K562 (cell line): Measurements from ENCODE around the gene VPS45. TPM values are rescaled to one million over a fixed set of nuclear protein-coding genes. Genes with fewer than 3 reads are reported as not detected.

Experiments
- E2F4 ChIP-seq: sonication (generic); formaldehyde crosslinking; IDR thresholded peaks from 2 replicates; pipeline ENCODE4 v1.8.0; 2022; ENCODE audit warnings: mild to moderate bottlenecking, low read depth, missing genetic modification reagents
- ELF4 ChIP-seq: fragments of 450-650 bp; formaldehyde crosslinking; IDR thresholded peaks from 2 replicates; pipeline ENCODE4 v1.4.0; 2022; ENCODE audit warnings: missing genetic modification characterization
- FOXP1 ChIP-seq: sonication (generic); formaldehyde crosslinking; IDR thresholded peaks from 2 replicates; pipeline ENCODE4 v1.8.0; 2022; ENCODE audit warnings: mild to moderate bottlenecking, missing genetic modification reagents
- MAFG ChIP-seq: fragments of 450-650 bp; conservative IDR thresholded peaks from 2 replicates; pipeline ENCODE4 v1.6.1; 2016; ENCODE audit warnings: missing genetic modification characterization, missing compliant biosample characterization
- MTA3 ChIP-seq: fragments of 450-650 bp; formaldehyde crosslinking; IDR thresholded peaks from 2 replicates; pipeline ENCODE4 v1.6.1; 2017; ENCODE audit warnings: mild to moderate bottlenecking, borderline replicate concordance
- NELFE ChIP-seq: IDR thresholded peaks from 2 replicates; pipeline ENCODE4 v1.6.1; 2011; ENCODE audit warnings: mild to moderate bottlenecking; ENCODE audit not compliant: insufficient read depth, insufficient read length
- PYGO2 ChIP-seq: fragments of 450-650 bp; IDR thresholded peaks from 2 replicates; pipeline ENCODE4 v1.6.1; 2016; ENCODE audit warnings: mild to moderate bottlenecking, missing genetic modification characterization, moderate library complexity, missing compliant biosample characterization
- RBM22 ChIP-seq: fragments of 200-400 bp; formaldehyde crosslinking; IDR thresholded peaks from 2 replicates; pipeline ENCODE4 v1.6.1; 2018; ENCODE audit warnings: low read length, low read depth; ENCODE audit not compliant: poor library complexity, severe bottlenecking
- SMARCA5 ChIP-seq: fragments of 450-650 bp; IDR thresholded peaks from 2 replicates; pipeline ENCODE4 v1.6.1; 2016
- SNRNP70 ChIP-seq: fragments of 200-400 bp; formaldehyde crosslinking; optimal IDR thresholded peaks from 2 replicates; pipeline ENCODE3; 2017; ENCODE audit warnings: low read depth, low read length
- ZNF316 ChIP-seq: fragments of 450-650 bp; IDR thresholded peaks from 2 replicates; pipeline ENCODE4 v1.6.1; 2016
- ZNF324 ChIP-seq: fragments of 250-450 bp; sonication (Bioruptor Pico); IDR thresholded peaks from 2 replicates; pipeline ENCODE4 v1.4.0; 2020; ENCODE audit warnings: mild to moderate bottlenecking
- ZNF695 ChIP-seq: fragments of 450-650 bp; formaldehyde crosslinking; IDR thresholded peaks from 2 replicates; pipeline ENCODE4 v1.4.0; 2020; ENCODE audit warnings: mild to moderate bottlenecking, moderate library complexity
- polyA plus RNA-seq, 8 experiments: library from polyadenylated mRNA; depleted of rRNA in 4 of 8; stranded (reverse) in 5 of 8; unstranded in 3 of 8; fragments of >200 nt; fragmentation: Nextera tagmentation in 2 of 8; fragmentation: Illumina TruSeq in 1 of 8; extraction: Ambion mirVana in 2 of 8; extraction: Trizol in 1 of 8; gene quantifications; 2 replicates each; pipeline versions ENCODE4 v1.2.1 to v1.2.3, GENCODE V29; 2011 to 2014; ENCODE audit warnings: inconsistent platforms in 1 of 8, missing spikeins in 1 of 8
- total RNA-seq, 7 experiments: library from RNA; depleted of rRNA in 6 of 7; stranded (reverse); fragments of >200 nt in 6 of 7; fragmentation: Illumina TruSeq in 2 of 7; extraction: Trizol in 2 of 7; gene quantifications; 2 replicates each; pipeline versions ENCODE4 v1.2.1 to v1.2.3, GENCODE V29; 2011 to 2021; ENCODE audit warnings: low replicate concordance in 1 of 7
- TF ChIP-seq, protein P1 (sequence below), 2 experiments: fragments of 450-650 bp; formaldehyde crosslinking in 1 of 2; IDR thresholded peaks; 2 replicates each; pipeline versions ENCODE4 v1.4.0 to v1.6.1; 2014 to 2020; ENCODE audit warnings: mild to moderate bottlenecking in 2 of 2, borderline replicate concordance in 1 of 2, low read depth in 1 of 2
- TF ChIP-seq, protein P2 (sequence below): sonication (generic); IDR thresholded peaks from 2 replicates; pipeline ENCODE4 v1.6.1; 2016
- TF ChIP-seq, protein P3 (sequence below): fragments of 450-650 bp; conservative IDR thresholded peaks from 2 replicates; pipeline ENCODE4 v1.6.1; 2016; ENCODE audit warnings: missing genetic modification characterization, low read depth, mild to moderate bottlenecking, missing compliant biosample characterization, moderate library complexity

VPS45 gene
- total and polyA plus RNA-seq, 9 of the 15 experiments (the other 6 are each of a cell fraction or from before 2014, with no cell fraction given): 17.9 to 48.2 (median 34.4) TPM

DNA sequence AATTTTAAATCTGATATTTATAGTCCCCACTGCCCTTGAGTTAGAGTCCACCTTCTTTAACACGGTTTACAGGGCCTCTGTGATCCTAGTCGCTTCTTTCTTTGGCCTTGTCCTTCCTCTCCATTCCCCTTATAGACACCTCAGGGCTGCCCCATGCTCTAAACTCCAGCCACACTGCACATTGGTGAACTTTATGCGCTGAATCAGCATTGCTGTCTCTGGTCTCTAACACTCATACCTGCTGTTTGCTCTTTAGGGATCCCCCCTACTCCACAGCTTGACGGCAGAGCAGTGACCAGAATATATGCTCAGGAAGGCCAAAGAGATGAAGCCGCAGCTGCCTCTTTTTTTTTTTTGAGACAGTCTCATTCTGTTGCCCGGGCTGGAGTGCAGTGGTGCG, 112.3 kb downstream of the VPS45 start (continued):
- TF ChIP-seq, protein P1, sequence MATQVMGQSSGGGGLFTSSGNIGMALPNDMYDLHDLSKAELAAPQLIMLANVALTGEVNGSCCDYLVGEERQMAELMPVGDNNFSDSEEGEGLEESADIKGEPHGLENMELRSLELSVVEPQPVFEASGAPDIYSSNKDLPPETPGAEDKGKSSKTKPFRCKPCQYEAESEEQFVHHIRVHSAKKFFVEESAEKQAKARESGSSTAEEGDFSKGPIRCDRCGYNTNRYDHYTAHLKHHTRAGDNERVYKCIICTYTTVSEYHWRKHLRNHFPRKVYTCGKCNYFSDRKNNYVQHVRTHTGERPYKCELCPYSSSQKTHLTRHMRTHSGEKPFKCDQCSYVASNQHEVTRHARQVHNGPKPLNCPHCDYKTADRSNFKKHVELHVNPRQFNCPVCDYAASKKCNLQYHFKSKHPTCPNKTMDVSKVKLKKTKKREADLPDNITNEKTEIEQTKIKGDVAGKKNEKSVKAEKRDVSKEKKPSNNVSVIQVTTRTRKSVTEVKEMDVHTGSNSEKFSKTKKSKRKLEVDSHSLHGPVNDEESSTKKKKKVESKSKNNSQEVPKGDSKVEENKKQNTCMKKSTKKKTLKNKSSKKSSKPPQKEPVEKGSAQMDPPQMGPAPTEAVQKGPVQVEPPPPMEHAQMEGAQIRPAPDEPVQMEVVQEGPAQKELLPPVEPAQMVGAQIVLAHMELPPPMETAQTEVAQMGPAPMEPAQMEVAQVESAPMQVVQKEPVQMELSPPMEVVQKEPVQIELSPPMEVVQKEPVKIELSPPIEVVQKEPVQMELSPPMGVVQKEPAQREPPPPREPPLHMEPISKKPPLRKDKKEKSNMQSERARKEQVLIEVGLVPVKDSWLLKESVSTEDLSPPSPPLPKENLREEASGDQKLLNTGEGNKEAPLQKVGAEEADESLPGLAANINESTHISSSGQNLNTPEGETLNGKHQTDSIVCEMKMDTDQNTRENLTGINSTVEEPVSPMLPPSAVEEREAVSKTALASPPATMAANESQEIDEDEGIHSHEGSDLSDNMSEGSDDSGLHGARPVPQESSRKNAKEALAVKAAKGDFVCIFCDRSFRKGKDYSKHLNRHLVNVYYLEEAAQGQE (IDR thresholded peaks at IDR 0.05; ENCODE audit: borderline replicate concordance): no peak
- TF ChIP-seq, protein P1 (CRISPR knock-in tag; IDR thresholded peaks at IDR 0.05; ENCODE audit: low read depth): no peak
- TF ChIP-seq E2F4 (CRISPR knock-in tag) (no peak), MTA3 (no peak), ZNF316 (peak; percentile 86), ELF4 (CRISPR knock-in tag) (no peak), ZNF324 (CRISPR knock-in tag) (no peak), RBM22 (no peak), SNRNP70 (no peak), FOXP1 (CRISPR knock-in tag) (no peak), SMARCA5 (no peak), PYGO2 (tag) (no peak), MAFG (tag) (peak; percentile 58), NELFE (no peak), ZNF695 (CRISPR knock-in tag) (no peak)
- TF ChIP-seq, protein P2, sequence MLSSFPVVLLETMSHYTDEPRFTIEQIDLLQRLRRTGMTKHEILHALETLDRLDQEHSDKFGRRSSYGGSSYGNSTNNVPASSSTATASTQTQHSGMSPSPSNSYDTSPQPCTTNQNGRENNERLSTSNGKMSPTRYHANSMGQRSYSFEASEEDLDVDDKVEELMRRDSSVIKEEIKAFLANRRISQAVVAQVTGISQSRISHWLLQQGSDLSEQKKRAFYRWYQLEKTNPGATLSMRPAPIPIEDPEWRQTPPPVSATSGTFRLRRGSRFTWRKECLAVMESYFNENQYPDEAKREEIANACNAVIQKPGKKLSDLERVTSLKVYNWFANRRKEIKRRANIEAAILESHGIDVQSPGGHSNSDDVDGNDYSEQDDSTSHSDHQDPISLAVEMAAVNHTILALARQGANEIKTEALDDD: no peak
- TF ChIP-seq, protein P3, sequence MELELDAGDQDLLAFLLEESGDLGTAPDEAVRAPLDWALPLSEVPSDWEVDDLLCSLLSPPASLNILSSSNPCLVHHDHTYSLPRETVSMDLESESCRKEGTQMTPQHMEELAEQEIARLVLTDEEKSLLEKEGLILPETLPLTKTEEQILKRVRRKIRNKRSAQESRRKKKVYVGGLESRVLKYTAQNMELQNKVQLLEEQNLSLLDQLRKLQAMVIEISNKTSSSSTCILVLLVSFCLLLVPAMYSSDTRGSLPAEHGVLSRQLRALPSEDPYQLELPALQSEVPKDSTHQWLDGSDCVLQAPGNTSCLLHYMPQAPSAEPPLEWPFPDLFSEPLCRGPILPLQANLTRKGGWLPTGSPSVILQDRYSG (tag): no peak
